Stimulated activated CD4-positive, alpha-beta T cell treated with anti-CD3 and anti-CD28 coated beads, Interleukin-2, amount 100 ng/mL, for 24 hours (primary cell): ENCODE measurements around the gene RALY.

Source experiments
- DNase-seq, 2 donors: peaks; one replicate each; pipeline ENCODE4 v3.0.0-alpha.2; 2020

Gene RALY

GRCh38 chr20:34084227-34084923, 90.7 kb downstream of the RALY start:
- no peak for DNase-seq

DNA sequence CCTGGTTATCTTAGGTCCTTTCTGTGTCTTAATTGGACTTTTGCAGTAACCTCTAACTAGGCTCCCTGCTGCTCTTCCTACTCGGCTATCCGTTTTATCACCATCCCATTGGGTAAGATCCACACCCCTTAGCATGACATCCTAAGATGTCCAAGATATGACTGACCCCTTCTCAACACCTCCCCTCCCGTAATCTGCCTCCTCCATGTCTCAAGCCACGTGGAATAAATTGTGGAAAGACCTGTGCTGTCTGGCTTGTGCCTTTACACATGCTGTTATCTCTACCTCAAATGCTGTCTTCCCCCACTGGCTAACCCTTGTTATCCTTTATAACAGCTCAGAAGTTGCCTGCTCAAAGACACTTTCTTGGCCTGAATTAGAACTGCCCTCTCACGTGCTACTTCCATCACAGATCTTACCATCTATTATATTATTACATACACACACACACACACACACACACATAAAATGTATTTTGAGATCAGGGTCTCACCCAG, 91.9 kb downstream of the RALY start:
- no peak for DNase-seq

- DNase-seq = no peak
These were observed 94.8 kb downstream of the RALY start for GRCh38 chr20:34088305-34089174.

- DNase-seq = no peak
These were observed 95.4 kb downstream of the RALY start for GRCh38 chr20:34089175-34089479.

- no peak for DNase-seq
These were observed 96.1 kb downstream of the RALY start for GRCh38 chr20:34089655-34090345.

- no peak for DNase-seq
These were observed 96.9 kb downstream of the RALY start for GRCh38 chr20:34090645-34091044.

DNA sequence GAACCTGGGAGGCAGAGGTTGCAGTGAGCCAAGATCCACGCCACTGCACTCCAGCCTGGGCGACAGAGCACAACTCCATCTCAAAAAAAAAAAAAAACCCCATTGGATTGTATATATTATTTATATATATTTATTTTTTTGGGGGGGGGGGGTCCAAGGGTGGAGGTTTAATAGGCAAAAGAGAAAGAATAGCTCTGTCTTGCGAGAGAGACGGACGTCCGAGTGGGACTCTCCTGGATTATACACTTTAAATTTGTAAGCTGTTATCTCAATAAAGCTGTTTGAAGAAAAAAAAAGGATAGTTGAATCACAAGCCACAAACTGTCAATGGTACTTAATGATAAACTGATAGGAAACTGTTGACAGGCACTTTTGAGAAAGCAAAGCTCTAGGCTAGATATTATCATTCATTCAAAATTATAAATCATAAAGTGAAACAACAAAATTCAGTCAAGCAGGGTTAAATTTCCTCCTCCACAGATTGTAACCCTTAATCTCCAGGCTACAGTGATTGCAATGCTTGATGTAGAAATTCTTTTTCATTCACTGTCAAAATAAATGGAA, 98.0 kb downstream of the RALY start:
- no peak for DNase-seq

- DNase-seq = no peak
These were observed 100.2 kb downstream of the RALY start for GRCh38 chr20:34093895-34094294.

DNA sequence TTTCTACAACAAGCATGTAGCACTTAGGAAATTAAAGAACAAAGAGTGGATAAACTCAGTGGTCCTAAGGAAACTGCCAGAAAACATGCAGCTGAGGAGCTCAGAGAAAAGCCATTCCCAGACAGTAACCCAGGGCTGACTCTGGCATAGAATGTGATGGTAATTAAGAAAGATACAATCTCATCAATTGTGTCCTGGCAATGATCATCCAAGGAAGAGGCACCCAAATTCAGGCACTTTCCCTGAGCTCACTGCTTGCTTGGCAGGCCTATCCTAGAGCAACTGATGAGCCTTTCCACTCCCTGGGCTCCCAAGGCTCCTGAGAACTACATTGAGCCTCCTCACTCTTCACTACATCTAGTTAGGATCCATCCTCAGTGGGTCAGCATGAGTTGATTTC, 102.1 kb downstream of the RALY start:
- no peak for DNase-seq

GRCh38 chr20:34096699-34097444, 103.2 kb downstream of the RALY start:
- DNase-seq = no peak

GRCh38 chr20:34098570-34098969, 104.9 kb downstream of the RALY start:
- DNase-seq = no peak

DNA sequence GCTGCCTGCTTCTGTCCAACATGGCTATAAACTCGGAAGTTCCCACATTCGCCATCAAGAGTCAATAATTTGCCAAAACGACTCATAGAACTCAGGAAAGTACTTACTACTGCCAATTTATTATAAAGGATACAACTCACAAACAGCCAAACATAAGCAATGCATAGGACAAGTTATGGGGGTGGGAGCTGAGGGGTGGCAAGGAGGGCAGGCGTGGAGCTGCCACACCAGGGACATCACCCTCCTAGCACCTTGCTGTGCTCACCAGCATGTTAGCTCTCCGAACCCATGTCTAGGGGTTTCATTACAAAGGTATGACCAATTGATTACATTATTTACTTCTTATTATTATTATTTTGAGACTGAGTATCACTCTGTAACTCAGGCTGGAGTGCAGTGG, 106.0 kb downstream of the RALY start:
- no peak for DNase-seq

- no peak for DNase-seq
These were observed 106.9 kb downstream of the RALY start for GRCh38 chr20:34100576-34100975.

DNA sequence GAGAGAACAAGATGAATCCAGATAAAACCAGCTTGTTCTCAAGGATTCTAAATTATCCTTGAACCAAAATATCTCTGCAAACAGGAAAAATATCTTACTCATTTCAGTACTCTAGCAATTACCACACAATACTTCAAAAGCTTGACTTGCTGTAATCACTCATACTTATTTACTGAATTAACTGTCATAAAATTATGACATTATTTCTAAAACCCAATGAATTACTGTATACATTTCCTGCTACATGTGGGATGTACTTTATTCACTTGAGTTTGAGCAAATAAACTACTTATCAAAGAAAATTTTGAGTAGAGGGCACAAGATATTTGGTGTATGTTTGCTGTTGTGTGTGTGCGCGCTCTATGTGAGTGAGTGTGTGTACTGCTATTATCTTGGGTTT, 108.6 kb downstream of the RALY start:
- no peak for DNase-seq

GRCh38 chr20:34104059-34104458, 110.3 kb downstream of the RALY start:
- no peak for DNase-seq

DNA sequence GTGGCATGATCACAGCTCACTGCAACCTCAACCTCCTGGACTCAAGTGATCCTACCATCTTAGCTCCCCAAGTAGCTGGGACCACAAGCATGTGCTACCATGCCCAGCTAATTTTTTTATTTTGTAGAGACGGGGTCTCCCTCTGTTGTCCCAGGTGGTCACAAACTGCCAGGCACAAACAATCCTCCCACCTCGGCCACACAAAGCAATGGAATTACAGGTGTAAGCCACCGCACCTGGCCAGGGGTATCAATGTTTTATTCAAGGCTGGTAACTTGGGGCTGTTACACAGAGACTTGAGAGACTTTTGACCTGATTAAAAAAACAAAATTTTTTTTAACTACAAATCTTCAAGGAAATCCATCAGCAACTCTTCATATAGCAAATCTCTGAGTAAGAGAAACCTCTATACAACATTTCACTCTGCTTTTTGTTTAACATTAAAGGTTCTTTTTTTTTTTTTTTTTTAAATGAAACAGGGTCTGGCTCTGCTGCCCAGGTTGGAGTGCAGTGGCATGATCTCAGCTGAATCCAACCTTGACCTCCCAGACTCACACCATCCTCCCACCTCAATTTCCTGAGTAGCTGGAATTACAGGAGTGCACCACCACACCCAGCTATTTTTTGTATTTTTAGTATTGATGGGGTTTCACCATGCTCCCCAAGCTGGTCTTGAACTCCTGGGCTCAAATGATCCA, 112.4 kb downstream of the RALY start:
- no peak for DNase-seq

- no peak for DNase-seq
These were observed 115.0 kb downstream of the RALY start for GRCh38 chr20:34108616-34109174.

- no peak for DNase-seq
These were observed 115.7 kb downstream of the RALY start for GRCh38 chr20:34109442-34109841.

DNA sequence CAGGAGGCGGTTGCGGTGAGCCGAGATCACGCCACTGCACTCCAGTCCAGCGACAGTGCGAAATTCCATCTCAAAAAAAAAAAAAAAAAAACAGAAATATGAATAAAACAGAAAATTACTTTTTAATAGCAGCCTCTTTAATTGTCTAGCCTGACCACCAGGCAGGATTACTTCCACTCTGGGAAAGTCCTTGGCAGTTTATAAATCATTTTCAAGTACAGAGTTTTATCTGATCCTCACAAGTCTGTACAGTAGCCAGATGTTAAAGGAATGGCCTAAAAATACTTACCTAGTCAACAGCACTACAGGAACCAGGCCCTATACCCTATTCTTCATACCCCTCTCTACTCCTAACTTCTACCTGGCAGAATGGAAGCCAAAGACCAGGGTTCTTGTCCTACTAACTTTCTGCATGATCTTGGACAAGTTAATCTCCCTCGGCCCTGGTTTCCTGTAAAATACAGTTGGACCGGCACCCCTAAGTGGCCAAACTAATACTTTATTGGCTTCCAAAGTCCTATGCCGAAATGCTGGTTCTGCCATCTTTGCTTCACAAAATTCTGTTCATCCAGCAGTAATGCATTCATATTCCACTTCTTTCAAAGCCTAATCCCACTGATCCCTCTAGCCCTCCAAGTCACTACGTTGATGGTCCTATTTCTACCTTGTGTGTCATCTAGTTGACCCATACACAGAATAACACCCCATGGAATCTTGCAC, 116.5 kb downstream of the RALY start:
- no peak for DNase-seq

- peak in 1 of 2 donors; percentile 22 for DNase-seq
These were observed 117.3 kb downstream of the RALY start for GRCh38 chr20:34110745-34111641.
